Hepatocyte (in vitro differentiated cells): ENCODE measurements around the gene APBB1.

Experiments used
- EZH2 ChIP-seq: fragments of 200-600 bp; sonication (generic); IDR thresholded peaks from 2 replicates; pipeline ENCODE4 v1.6.1; 2016; ENCODE audit warnings: antibody characterized with exemption, mild to moderate bottlenecking, borderline replicate concordance
- EZH2phosphoT487 ChIP-seq: fragments of 200-600 bp; sonication (generic); IDR thresholded peaks from one replicate; pipeline ENCODE4 v1.6.1; 2018; ENCODE audit warnings: antibody characterized with exemption, mild to moderate bottlenecking, low read depth, moderate library complexity; ENCODE audit not compliant: unreplicated experiment, severe bottlenecking
- TF ChIP-seq, protein P1 (sequence below): fragments of 200-600 bp; sonication (generic); IDR thresholded peaks from 2 replicates; pipeline ENCODE4 v1.5.1; 2016; ENCODE audit warnings: antibody characterized with exemption, mild to moderate bottlenecking; ENCODE audit not compliant: poor library complexity

DNA sequence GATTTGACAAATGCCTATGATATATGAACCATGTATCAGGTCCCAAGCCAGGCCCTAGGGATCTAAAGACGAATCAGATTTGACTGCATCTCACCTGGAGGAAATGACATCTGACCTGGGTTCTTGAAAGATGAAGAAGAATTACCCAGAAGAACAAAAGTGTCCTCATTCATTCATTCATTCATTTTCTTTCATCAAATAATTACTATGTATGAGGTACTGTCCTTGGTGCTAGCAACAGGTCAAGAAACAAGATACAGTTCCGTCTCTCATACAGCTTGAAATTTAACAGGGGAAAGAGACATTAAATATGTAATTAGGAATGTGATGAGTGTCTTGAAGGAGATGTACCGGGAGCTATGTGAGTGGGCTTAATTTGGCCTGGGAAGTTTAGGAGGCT lies 1.8 kb upstream of the APBB1 start:
- TF ChIP-seq, protein P1, sequence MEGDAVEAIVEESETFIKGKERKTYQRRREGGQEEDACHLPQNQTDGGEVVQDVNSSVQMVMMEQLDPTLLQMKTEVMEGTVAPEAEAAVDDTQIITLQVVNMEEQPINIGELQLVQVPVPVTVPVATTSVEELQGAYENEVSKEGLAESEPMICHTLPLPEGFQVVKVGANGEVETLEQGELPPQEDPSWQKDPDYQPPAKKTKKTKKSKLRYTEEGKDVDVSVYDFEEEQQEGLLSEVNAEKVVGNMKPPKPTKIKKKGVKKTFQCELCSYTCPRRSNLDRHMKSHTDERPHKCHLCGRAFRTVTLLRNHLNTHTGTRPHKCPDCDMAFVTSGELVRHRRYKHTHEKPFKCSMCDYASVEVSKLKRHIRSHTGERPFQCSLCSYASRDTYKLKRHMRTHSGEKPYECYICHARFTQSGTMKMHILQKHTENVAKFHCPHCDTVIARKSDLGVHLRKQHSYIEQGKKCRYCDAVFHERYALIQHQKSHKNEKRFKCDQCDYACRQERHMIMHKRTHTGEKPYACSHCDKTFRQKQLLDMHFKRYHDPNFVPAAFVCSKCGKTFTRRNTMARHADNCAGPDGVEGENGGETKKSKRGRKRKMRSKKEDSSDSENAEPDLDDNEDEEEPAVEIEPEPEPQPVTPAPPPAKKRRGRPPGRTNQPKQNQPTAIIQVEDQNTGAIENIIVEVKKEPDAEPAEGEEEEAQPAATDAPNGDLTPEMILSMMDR: no peak
- TF ChIP-seq EZH2 (no peak), EZH2phosphoT487 (no peak)
